BE2C (cell line): ENCODE measurements around the gene ZNF544.

ENCODE experiments used
- DNase-seq: peaks from one replicate; pipeline ENCODE4 v3.0.0-alpha.2; 2020
- H3K27me3 ChIP-seq: fragments of 250-450 bp; sonication (Bioruptor Pico); 2 replicates; pipeline ENCODE4 v1.5.1; 2020; ENCODE audit warnings: mild to moderate bottlenecking
- H3K36me3 ChIP-seq: fragments of 250-450 bp; sonication (Bioruptor Pico); 2 replicates; pipeline ENCODE4 v1.5.1; 2020; ENCODE audit warnings: mild to moderate bottlenecking
- H3K4me1 ChIP-seq: fragments of 250-450 bp; sonication (Bioruptor Pico); 2 replicates; pipeline ENCODE4 v1.5.1; 2020
- H3K4me3 ChIP-seq: 2 replicates; pipeline ENCODE4 v1.5.1; 2011; ENCODE audit warnings: low read depth, low read length
- H3K9me3 ChIP-seq: fragments of 250-450 bp; sonication (Bioruptor Pico); 2 replicates; pipeline ENCODE4 v1.5.1; 2020
- CTCF ChIP-seq: IDR thresholded peaks from 2 replicates; pipeline ENCODE4 v1.5.1; 2012; ENCODE audit warnings: mild to moderate bottlenecking, low read depth, low read length

The ZNF544 gene

GRCh38 chr19:58277748-58278540 lies 49.2 kb downstream of the ZNF544 start:
- no peaks in the 10 kb centered on the region for H3K9me3 ChIP-seq
- peaks cover 26% of the 10 kb centered on the region for H3K36me3 ChIP-seq
- H3K4me1 ChIP-seq = no peaks in the 10 kb centered on the region
- no peak for TF ChIP-seq CTCF
- peak overlapping the region; percentile 92 for H3K4me3 ChIP-seq
- H3K27me3 ChIP-seq = no peaks in the 10 kb centered on the region
- DNase-seq = no peak

GRCh38 chr19:58278541-58279041 lies 49.9 kb downstream of the ZNF544 start, which contains the start of gene ZNF8:
Gene ZNF8 (plus strand): TSS chr19:58278955. CDS start chr19:58279082, 127 bp downstream.
- peak; percentile 99 for DNase-seq
- peak within 1 kb of the TSS; percentile 92 for H3K4me3 ChIP-seq
- H3K9me3 ChIP-seq = no peaks in the 10 kb centered on the region
- peaks cover 26% of the 10 kb centered on the region for H3K36me3 ChIP-seq
- H3K4me1 ChIP-seq = no peaks in the 10 kb centered on the region
- no peak for TF ChIP-seq CTCF
- H3K27me3 ChIP-seq = no peaks in the 10 kb centered on the region

GRCh38 chr19:58279042-58279924 lies 50.6 kb downstream of the ZNF544 start:
- TF ChIP-seq CTCF = no peak
- peaks cover 24% of the 10 kb centered on the region for H3K36me3 ChIP-seq
- peak; percentile 97 for DNase-seq

GRCh38 chr19:58279925-58280316 lies 51.2 kb downstream of the ZNF544 start:
- DNase-seq = no peak
- H3K27me3 ChIP-seq = no peaks in the 10 kb centered on the region
- H3K4me3 ChIP-seq = peak overlapping the region; percentile 92
- TF ChIP-seq CTCF = no peak
- H3K9me3 ChIP-seq = no peaks in the 10 kb centered on the region
- H3K4me1 ChIP-seq = no peaks in the 10 kb centered on the region
- H3K36me3 ChIP-seq = peaks cover 27% of the 10 kb centered on the region

More at GRCh38 chr19:58279042-58279924, 50.6 kb downstream of the ZNF544 start:
- Histone ChIP-seq H3K4me3 (peak overlapping the region; percentile 92), H3K27me3 (no peaks in the 10 kb centered on the region), H3K4me1 (no peaks in the 10 kb centered on the region), H3K9me3 (no peaks in the 10 kb centered on the region)

- Histone ChIP-seq H3K4me1 (no peaks in the 10 kb centered on the region), H3K27me3 (no peaks in the 10 kb centered on the region), H3K9me3 (no peaks in the 10 kb centered on the region; the same call in 1 of the 2 replicates), H3K36me3 (peaks cover 65% of the 10 kb centered on the region), H3K4me3 (no peak overlapping the region)
- no peak for DNase-seq
- no peak for TF ChIP-seq CTCF
These were observed 55.5 kb downstream of the ZNF544 start for GRCh38 chr19:58284199-58284598.
